Posterior vena cava (tissue), 2 donors: ENCODE measurements around the gene ZNF215. TPM values are rescaled to one million over a fixed set of nuclear protein-coding genes. Genes with fewer than 3 reads are reported as not detected.
"Not testable (repeated sequence)": the region's sequence is repeated elsewhere in the genome, so short reads cannot be mapped to it uniquely, and the experiment has no call there.

Experiments used
- DNase-seq: peaks from one replicate; pipeline ENCODE4 v3.0.0-alpha.2; 2020; ENCODE audit warnings: low spot score
- intact Hi-C, 2 donors: fragments of 100-400 bp; cut with DNase I; formaldehyde crosslinking; loops; one replicate each; pipeline versions ENCODE4 v1.14.1 to v1.14.2; 2022 to 2023
- total RNA-seq, 2 donors: library from RNA; stranded (reverse); fragmentation: NEBNext Ultra II Directional; extraction: Animal tissue kit (Norgen Biotek cat#: 25700); gene quantifications; one replicate each; pipeline ENCODE4 v1.2.1, GENCODE V29; 2021
- donor health status: DM: yes; HTN: yes; CAD: no.
- donor health status: DM: yes; HTN: yes; CAD: no.

ZNF215 gene
- total RNA-seq, 2 donors from 2014 or later = 1.3 to 1.5 TPM

- DNase-seq = no peak
- intact Hi-C loops = no loop called here
Measured at GRCh38 chr11:6928916-6929315, 2.7 kb downstream of the ZNF215 start.

GRCh38 chr11:6931146-6931713 lies 5.0 kb downstream of the ZNF215 start:
- DNase-seq = no peak
- intact Hi-C loops = no loop called here

GRCh38 chr11:6932145-6932544 lies 5.9 kb downstream of the ZNF215 start:
- DNase-seq = no peak
- intact Hi-C loops = no loop called here

- no peak for DNase-seq
- intact Hi-C loops = no loop called here
Measured at GRCh38 chr11:6941970-6942369, 15.7 kb downstream of the ZNF215 start.

GRCh38 chr11:6943131-6943530 lies 16.9 kb downstream of the ZNF215 start:
- intact Hi-C loops = no loop called here
- DNase-seq = no peak

GRCh38 chr11:6954248-6954647 lies 28.0 kb downstream of the ZNF215 start:
- intact Hi-C loops, DNase-seq: not testable (repeated sequence)

- intact Hi-C loops = no loop called here
- no peak for DNase-seq
Measured at GRCh38 chr11:6962141-6962540, 35.9 kb downstream of the ZNF215 start.

GRCh38 chr11:6962673-6963072 lies 36.4 kb downstream of the ZNF215 start:
- intact Hi-C loops = no loop called here
- DNase-seq = no peak

GRCh38 chr11:6968816-6969215 lies 42.6 kb downstream of the ZNF215 start:
- intact Hi-C loops = no loop called here
- no peak for DNase-seq

GRCh38 chr11:6969854-6970253 lies 43.6 kb downstream of the ZNF215 start:
- intact Hi-C loops, DNase-seq: not testable (repeated sequence)

- no peak for DNase-seq
- intact Hi-C loops = no loop called here
Measured at GRCh38 chr11:6979365-6979764, 53.1 kb downstream of the ZNF215 start.

- DNase-seq = no peak
- intact Hi-C loops = no loop called here
Measured at GRCh38 chr11:6986487-6986886, 60.3 kb downstream of the ZNF215 start.

GRCh38 chr11:6988506-6988905 lies 62.3 kb downstream of the ZNF215 start:
- intact Hi-C loops = no loop called here
- no peak for DNase-seq

- intact Hi-C loops = no loop called here
Measured at GRCh38 chr11:6991227-6991626, 65.0 kb downstream of the ZNF215 start.

GRCh38 chr11:6992026-6992425 lies 65.8 kb downstream of the ZNF215 start:
- DNase-seq = no peak
- intact Hi-C loops = no loop called here

More at GRCh38 chr11:6991227-6991626, 65.0 kb downstream of the ZNF215 start:
- DNase-seq = no peak

GRCh38 chr11:6992457-6993417 lies 66.5 kb downstream of the ZNF215 start:
- intact Hi-C loops = no loop called here
- DNase-seq = no peak

- intact Hi-C loops = no loop called here
- no peak for DNase-seq
Measured at GRCh38 chr11:6995703-6996102, 69.5 kb downstream of the ZNF215 start.

- intact Hi-C loops = no loop called here
- no peak for DNase-seq
Measured at GRCh38 chr11:7004482-7004881, 78.3 kb downstream of the ZNF215 start.
